Central memory CD4-positive, alpha-beta T cell (primary cell): ENCODE results near the gene DCHS2.

Source experiments
- DNase-seq: peaks from one replicate; pipeline ENCODE4 v3.0.0; 2022

Gene DCHS2

GRCh38 chr4:154364066-154364845 lies 127.3 kb downstream of the DCHS2 start:
- no peak for DNase-seq

DNA sequence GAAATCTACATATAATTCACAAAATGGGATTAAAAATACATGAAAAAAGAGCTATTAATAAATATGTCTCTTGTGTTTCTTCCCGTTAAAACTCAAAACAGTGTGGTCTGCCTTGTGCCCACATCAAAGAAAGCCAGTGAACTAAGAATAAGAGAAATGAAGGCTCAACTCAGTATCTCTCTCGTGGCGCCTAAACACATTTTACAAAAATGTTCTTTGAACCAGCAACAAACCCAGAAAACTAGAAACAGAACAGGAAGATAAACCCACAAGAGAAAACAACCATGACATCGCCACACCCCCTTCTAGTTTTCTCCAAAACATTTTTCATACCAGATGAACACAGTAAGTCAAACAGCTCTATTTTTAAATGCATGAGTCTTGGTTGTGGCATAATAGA lies 130.1 kb downstream of the DCHS2 start:
- DNase-seq = peak; percentile 10

DNA sequence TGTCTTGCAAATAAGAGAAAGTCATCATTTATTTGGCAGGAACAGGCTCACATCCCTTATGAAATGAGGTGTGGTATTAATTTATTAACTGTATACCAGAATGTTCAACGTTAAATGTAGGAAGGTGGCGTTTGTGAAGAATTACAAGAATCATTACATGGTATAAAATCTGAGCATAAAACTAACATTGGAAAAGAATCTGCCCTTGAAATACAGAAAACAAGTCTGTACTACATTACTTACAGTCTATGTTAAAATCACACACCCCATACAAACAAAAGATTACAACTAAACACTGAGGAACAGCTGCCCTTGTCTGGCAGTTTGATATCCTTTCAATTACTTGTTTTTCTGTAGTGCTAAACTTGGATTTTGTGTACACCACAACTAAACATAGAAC lies 131.1 kb downstream of the DCHS2 start:
- no peak for DNase-seq

- DNase-seq = no peak
Measured at GRCh38 chr4:154354883-154355282, 136.7 kb downstream of the DCHS2 start.

- no peak for DNase-seq
Measured at GRCh38 chr4:154349829-154350228, 141.8 kb downstream of the DCHS2 start.

GRCh38 chr4:154348657-154349056 lies 142.9 kb downstream of the DCHS2 start:
- no peak for DNase-seq

- DNase-seq = no peak
Measured at GRCh38 chr4:154345359-154345758, 146.2 kb downstream of the DCHS2 start.

GRCh38 chr4:154344686-154345085 lies 146.9 kb downstream of the DCHS2 start:
- no peak for DNase-seq

DNA sequence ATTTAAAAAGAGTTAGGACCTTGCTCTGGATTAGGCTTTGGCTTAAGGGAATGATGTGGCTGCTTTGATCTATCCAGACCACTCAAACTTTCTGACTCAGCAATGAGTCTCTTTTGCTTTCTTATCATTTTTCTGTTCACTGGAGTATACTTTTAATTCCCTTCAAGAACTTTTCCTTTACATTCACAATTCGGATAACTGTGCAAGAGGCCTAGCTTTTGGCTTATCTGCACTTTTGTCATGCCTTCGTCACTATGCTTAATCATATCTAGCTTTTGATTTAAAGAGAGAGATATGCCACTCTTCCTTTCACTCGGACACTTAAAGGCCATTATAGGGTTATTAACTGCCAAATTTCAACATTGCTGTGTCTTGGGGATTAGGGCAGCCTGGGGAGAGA lies 147.9 kb downstream of the DCHS2 start:
- no peak for DNase-seq

DNA sequence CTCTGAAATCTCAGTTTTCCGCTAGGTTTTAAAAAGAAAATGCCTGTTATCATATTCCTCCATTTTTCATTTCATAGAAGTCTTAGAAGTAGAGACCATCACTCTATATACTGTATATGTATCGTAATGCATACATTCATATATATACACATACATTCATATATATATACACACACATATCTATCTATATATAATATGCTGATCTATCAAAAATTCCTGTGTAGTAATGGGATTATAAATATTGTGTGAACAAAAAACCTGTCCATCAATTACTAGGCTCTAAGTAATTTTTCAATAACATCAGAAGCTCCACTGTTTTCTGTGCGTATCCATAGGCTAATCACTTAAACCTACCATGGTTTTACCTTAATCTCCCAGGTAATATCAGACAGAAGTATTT lies 150.2 kb downstream of the DCHS2 start:
- no peak for DNase-seq

- DNase-seq = no peak
Measured at GRCh38 chr4:154335588-154335987, 156.0 kb downstream of the DCHS2 start.

DNA sequence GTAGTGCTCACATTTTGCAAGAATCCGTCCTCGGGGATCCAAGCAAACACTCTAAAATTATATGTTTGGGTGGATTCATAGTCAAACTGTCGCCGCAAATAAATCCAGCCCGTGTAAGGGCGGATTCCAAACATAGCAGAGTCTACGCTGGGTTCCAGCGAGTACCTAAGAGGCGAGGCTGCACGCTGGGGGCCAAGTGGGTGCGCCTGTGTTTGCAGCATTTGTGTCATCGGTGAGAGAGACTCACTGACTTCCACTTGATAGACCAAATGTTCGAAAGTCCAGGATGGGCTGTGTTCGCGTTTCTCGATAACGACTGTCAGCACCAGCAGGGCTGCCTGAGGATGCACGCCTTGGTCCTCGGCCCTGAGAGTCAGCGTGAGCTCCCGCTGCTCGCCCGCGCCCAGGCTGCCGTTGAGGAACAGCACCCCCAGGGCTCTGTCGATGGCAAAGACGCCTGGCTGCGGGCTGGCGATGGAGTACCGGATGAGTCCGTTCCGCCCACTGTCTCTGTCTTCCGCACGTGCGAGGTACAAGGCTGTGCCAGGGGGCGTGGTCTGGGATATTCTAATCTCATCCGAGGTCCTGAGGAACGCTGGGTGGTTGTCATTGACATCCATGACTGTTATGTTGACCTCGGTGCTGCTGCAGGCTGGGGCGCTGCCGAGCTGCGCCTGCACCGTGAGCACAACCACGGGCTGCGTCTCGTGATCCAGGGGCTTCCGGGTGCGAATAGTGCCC lies 158.7 kb downstream of the DCHS2 start:
- DNase-seq = peak; percentile 44

- DNase-seq = no peak
Measured at GRCh38 chr4:154329939-154330338, 161.7 kb downstream of the DCHS2 start.

GRCh38 chr4:154329268-154329868 lies 162.2 kb downstream of the DCHS2 start:
- DNase-seq = no peak

GRCh38 chr4:154328030-154328429 lies 163.6 kb downstream of the DCHS2 start:
- no peak for DNase-seq

DNA sequence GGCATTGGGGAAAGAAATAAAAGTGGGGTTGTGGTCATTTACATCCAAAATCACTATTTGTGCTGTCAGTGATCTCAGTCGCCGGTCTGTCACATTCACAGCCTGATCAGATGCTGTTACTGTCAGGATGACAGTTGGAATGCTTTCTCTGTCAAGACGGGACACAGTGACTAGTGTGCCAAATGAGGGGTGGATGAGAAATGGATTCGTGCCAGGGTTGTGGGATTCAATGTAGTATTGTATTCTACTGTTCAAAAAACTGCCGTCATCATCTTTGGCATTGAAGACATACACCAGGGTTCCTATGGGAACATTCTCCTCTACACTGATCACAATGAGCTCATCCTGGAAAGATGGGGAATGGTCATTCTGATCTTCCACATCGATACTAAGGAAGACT lies 171.1 kb downstream of the DCHS2 start:
- DNase-seq = no peak

GRCh38 chr4:154319736-154320135 lies 171.9 kb downstream of the DCHS2 start:
- no peak for DNase-seq

- no peak for DNase-seq
Measured at GRCh38 chr4:154317201-154317999, 174.2 kb downstream of the DCHS2 start.

GRCh38 chr4:154315741-154316140 lies 175.9 kb downstream of the DCHS2 start:
- no peak for DNase-seq

- no peak for DNase-seq
Measured at GRCh38 chr4:154314248-154314647, 177.4 kb downstream of the DCHS2 start.

DNA sequence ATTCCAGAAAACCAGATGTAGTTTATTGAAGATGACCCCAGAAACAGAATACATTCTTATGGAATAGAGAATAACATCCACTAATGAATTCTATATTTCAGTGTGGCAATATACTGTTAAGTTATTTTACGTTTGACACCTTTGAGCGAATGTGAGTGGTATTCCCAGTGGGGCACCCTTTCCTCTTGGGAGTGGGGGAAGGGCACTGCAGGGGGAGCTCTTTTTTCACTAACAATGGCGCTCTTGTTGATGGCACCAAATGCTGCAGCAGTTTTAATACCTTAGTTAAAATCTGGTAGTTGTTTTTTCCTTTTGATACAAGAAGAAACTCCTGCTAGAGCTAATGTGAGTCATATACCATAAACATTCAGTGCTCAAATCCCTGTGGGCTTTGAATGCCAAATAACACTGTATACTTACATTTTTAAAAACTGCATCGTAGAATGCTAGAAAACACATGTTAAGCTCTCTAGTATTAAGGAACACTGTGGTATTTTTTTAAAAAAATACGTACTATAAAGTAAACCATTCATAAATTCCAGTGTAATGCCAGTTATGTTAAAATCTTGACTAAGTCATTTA lies 178.5 kb downstream of the DCHS2 start:
- DNase-seq = no peak

DNA sequence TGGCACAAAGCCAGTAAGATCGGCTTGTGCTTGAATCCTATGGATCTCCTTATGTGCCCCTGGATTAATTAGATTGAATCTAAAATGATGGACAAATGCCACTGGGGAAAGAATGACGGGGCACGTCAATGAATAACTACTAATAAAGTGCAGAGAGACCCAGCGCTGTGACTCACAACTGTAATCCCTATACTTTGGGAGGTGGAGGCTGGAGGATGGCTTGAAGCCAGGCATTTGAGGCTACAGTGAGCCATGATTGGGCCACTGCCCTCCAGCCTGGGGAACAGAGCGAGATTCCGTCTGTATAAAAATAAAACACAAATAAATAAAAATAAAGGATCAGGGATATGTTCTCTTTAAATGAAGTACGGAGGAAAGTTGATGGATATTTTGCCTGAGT lies 179.4 kb downstream of the DCHS2 start:
- DNase-seq = no peak

DNA sequence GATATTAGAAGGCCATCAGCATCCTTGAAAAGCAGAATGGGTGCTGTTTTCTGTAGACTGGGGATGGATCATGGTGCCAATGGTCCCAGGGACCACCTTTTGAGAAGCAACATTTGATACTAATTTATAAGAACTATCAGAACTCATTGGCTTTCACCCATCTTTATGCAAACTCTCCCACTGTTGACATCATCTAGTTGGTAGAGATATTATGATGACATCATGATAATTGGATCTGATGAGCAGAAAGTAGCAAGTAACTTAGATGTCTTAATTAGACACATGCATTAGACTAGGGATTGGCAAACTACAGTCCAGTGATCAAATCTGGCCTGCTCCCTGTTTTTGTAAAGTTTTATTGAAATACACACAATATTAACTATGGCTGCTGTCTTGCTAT lies 181.0 kb downstream of the DCHS2 start:
- DNase-seq = no peak
